Neutrophil (primary cell): Measurements from ENCODE around the gene NT5C2.

Experiments
- H3K27ac ChIP-seq: fragments of 200-600 bp; sonication (generic); 2 replicates; pipeline ENCODE4 v1.5.1; 2016; ENCODE audit warnings: mild to moderate bottlenecking, moderate library complexity
- H3K27me3 ChIP-seq: fragments of 200-600 bp; sonication (generic); 2 replicates; pipeline ENCODE4 v1.6.0; 2016; ENCODE audit warnings: mild to moderate bottlenecking
- H3K36me3 ChIP-seq: fragments of 200-600 bp; sonication (generic); 2 replicates; pipeline ENCODE4 v1.5.1; 2017
- H3K4me1 ChIP-seq, 2 experiments: fragments of 200-600 bp in 1 of 2; sonication (generic) in 1 of 2; 1 replicate in 1 of 2; 2 replicates in 1 of 2; pipeline versions ENCODE4 v1.5.1 to v1.6.1; 2013 to 2016; ENCODE audit warnings: low read depth in 1 of 2, low read length in 1 of 2, mild to moderate bottlenecking in 1 of 2, moderate library complexity in 1 of 2; ENCODE audit not compliant: control insufficient read depth in 1 of 2, insufficient read depth in 1 of 2
- H3K4me3 ChIP-seq, 2 experiments: fragments of 200-600 bp in 1 of 2; sonication (generic) in 1 of 2; 1 replicate in 1 of 2; 2 replicates in 1 of 2; pipeline ENCODE4 v1.5.1; 2013 to 2016; ENCODE audit warnings: low read depth in 1 of 2, low read length in 1 of 2, mild to moderate bottlenecking in 1 of 2, moderate library complexity in 1 of 2
- H3K9me3 ChIP-seq: fragments of 200-600 bp; sonication (generic); 2 replicates; pipeline ENCODE4 v1.5.1; 2016
- CTCF ChIP-seq: fragments of 200-600 bp; sonication (generic); IDR thresholded peaks from 2 replicates; pipeline ENCODE4 v1.5.1; 2016; ENCODE audit warnings: antibody characterized with exemption

NT5C2 gene

DNA sequence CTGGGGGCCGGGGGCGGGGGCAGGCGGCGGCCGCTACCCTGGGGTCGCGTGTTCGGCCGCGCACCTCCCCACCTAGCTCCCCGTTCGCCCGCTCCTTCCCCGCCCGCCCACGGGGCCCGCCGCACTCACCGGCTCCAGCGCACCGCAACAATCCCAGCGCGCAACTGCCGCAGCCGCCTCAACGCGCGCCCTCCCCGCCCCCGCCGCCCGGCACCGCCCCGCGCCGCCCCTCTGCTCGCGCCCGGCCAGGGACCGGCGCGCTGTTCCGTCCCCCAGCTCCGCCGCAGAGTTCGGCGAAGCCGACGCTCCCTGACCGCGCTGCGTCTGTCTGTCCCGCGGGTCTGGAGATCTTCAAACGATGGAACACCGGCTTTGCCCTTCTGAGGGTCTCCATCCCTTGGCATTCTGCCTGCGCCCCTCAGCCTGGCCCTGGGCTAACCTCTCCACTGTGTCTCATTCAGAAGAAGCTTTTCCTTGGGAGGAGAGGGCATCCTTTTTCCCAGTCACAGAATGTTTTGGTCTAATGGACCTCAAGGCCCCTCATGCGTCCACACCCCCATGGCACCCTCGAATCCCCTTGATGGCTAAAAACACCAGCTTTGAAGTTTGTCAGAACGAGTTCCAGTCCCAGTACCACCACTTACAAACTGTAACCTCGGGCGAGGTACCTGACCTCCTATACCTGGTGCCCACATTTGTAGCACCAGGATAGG lies at the start of gene NT5C2:
NT5C2 (minus strand) TSS at position 166 of the 713 bp plus-strand sequence. CDS start 18,314 bp downstream, outside the sequence.
- Histone ChIP-seq H3K27ac (peak within 1 kb of the TSS; percentile 100), H3K4me1 (peaks cover 72 to 78% of the 10 kb centered on the region in 2 experiments), H3K36me3 (no peaks in the 10 kb centered on the region), H3K4me3 (peak within 1 kb of the TSS; percentile 83 to 89), H3K9me3 (no peaks in the 10 kb centered on the region), H3K27me3 (no peaks in the 10 kb centered on the region)
- no peak for TF ChIP-seq CTCF

- Histone ChIP-seq H3K36me3 (no peaks in the 10 kb centered on the region), H3K27ac (peak overlapping the region; percentile 83), H3K9me3 (no peaks in the 10 kb centered on the region), H3K27me3 (no peaks in the 10 kb centered on the region), H3K4me1 (peaks cover 57 to 66% of the 10 kb centered on the region in 2 experiments), H3K4me3 (peak overlapping the region; percentile 21 to 29)
- no peak for TF ChIP-seq CTCF
These were observed 48.4 kb upstream of the NT5C2 start for GRCh38 chr10:103241262-103242011.

DNA sequence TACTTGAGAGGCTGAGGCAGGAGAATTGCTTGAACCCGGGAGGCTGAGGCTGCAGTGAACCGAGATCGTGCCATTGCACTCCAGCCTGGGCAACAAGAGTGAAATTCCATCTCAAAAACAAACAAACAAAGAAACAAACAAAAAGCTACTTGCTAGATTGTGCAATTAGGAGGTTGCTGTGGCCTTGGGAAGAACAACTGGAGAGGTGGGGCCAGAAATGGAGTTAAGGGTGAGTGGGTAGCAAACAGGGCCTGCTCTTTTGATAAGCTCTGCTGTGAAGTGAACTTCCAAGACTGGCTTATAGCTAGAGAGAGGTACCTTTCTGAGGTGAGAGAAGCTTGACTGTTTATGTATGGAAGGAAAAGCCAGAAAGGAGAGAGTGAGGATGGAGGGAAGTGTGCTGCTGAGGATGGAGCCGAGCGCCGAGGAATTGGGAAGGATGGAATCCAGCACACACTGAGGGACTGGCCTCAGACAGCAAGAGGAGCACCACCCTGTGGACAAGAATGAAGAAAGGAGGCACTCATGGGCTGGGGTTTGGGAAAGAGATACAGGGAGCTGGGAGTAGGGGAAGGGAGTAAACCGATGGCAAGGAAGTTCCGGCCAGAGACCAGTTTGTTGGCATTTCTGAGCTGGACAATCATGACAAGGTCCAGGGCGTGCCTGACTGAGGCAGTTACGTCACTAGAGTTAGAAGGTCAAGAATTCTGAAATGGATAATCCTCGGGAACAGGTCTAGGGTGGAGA lies 45.6 kb upstream of the NT5C2 start:
- Histone ChIP-seq H3K36me3 (no peaks in the 10 kb centered on the region), H3K27me3 (no peaks in the 10 kb centered on the region), H3K4me3 (peak overlapping the region; percentile 3 to 8), H3K9me3 (no peaks in the 10 kb centered on the region), H3K4me1 (peaks cover 60% of the 10 kb centered on the region in 2 experiments), H3K27ac (peak overlapping the region; percentile 83)
- no peak for TF ChIP-seq CTCF

GRCh38 chr10:103235775-103236174 lies 42.7 kb upstream of the NT5C2 start:
- no peaks in the 10 kb centered on the region for H3K36me3 ChIP-seq
- H3K4me1 ChIP-seq = peaks cover 54 to 58% of the 10 kb centered on the region in 2 experiments
- H3K9me3 ChIP-seq = no peaks in the 10 kb centered on the region
- no peak for TF ChIP-seq CTCF
- no peak overlapping the region for H3K4me3 ChIP-seq
- no peak overlapping the region for H3K27ac ChIP-seq
- no peaks in the 10 kb centered on the region for H3K27me3 ChIP-seq

DNA sequence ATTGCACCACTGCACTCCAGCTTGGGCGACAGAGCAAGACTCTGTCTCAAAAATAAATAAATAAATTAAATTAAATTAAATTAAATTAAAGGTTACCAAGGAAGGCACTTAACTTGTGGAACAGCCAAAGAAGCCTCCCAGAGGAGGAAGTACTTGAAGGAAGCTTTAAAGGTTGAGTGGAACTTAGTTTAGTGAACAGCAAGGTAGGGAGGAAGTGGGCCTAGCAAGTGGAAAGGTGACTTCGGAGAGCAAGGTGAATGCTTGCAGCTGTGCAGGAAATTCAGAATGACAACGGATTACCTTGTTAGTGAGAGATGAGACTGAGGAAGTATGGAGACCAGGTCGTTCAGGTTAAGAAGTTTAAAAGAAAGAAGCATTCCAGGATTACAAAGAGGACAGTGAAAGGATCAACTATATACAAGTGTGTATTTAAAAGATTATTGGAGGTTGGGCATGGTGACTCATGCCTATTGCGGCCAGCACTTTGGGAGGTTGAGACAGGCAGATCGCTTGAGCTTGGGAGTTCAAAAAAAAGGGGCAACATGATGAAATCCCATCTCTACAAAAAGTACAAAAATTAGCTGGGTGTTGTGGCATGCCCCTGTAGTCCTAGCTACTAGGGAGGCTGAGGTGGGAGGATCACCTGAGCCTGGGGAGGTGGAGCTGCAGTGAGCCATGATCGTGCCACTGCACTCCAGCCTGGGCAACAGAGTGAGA lies 39.9 kb upstream of the NT5C2 start:
- Histone ChIP-seq H3K4me1 (peaks cover 40 to 44% of the 10 kb centered on the region in 2 experiments), H3K4me3 (peak overlapping the region in 1 of 2 experiments; percentile 13), H3K9me3 (no peaks in the 10 kb centered on the region), H3K27ac (peak overlapping the region; percentile 80), H3K27me3 (no peaks in the 10 kb centered on the region), H3K36me3 (no peaks in the 10 kb centered on the region)
- TF ChIP-seq CTCF = no peak
